CD4-positive, alpha-beta memory T cell (primary cell): ENCODE measurements around the gene MEP1A. TPM values are rescaled to one million over a fixed set of nuclear protein-coding genes. Genes with fewer than 3 reads are reported as not detected.

Source experiments
- CTCF ChIA-PET: fragments of 350-600 bp; sonication (Branson Sonifier 250); formaldehyde crosslinking; loops from one replicate; lab custom pipeline; 2021; ENCODE audit warnings: inconsistent platforms; ENCODE audit not compliant: partially characterized antibody; lab: Charles Lee
- POLR2A ChIA-PET: fragments of 350-600 bp; sonication (Branson Sonifier 250); formaldehyde crosslinking; loops from one replicate; lab custom pipeline; 2021; ENCODE audit not compliant: partially characterized antibody; lab: Charles Lee
- DNase-seq, 5 donors: peaks; one replicate each; pipeline versions ENCODE4 v3.0.0 to v3.0.0-alpha.2; 2020 to 2022; ENCODE audit warnings: mixed read lengths in 1 of 5
- H3K27ac ChIP-seq: one replicate; pipeline ENCODE4 v1.7.0; 2013; ENCODE audit warnings: low read depth, low read length
- H3K27me3 ChIP-seq: 2 replicates; pipeline ENCODE4 v1.7.0; 2013; ENCODE audit warnings: mild to moderate bottlenecking, low read length, moderate library complexity; ENCODE audit not compliant: insufficient read depth
- H3K36me3 ChIP-seq: 2 replicates; pipeline ENCODE4 v1.7.0; 2013; ENCODE audit warnings: mild to moderate bottlenecking, low read length, moderate library complexity; ENCODE audit not compliant: insufficient read depth
- H3K4me1 ChIP-seq: 2 replicates; pipeline ENCODE4 v1.7.0; 2013; ENCODE audit warnings: mild to moderate bottlenecking, low read length, moderate library complexity; ENCODE audit not compliant: insufficient read depth
- H3K4me3 ChIP-seq, 2 donors: one replicate each; pipeline ENCODE4 v1.7.0; 2013; ENCODE audit warnings: low read length in 2 of 2, mild to moderate bottlenecking in 1 of 2
- H3K9me3 ChIP-seq, 2 donors: one replicate each; pipeline ENCODE4 v1.7.0; 2013; ENCODE audit warnings: low read length in 2 of 2, control low read depth in 1 of 2; ENCODE audit not compliant: control insufficient read depth in 1 of 2
- H3K27ac Mint-ChIP-seq, 7 donors: one replicate each; pipeline ENCODE4 v1.8.0; 2020 to 2021; ENCODE audit warnings: mixed read lengths in 7 of 7, mild to moderate bottlenecking in 6 of 7, inconsistent platforms in 3 of 7, moderate library complexity in 3 of 7
- H3K27me3 Mint-ChIP-seq, 2 donors: one replicate each; pipeline ENCODE4 v1.8.0; 2020 to 2021; ENCODE audit warnings: mixed read lengths in 2 of 2
- H3K36me3 Mint-ChIP-seq, 2 donors: one replicate each; pipeline ENCODE4 v1.8.0; 2020 to 2021; ENCODE audit warnings: mixed read lengths in 2 of 2, inconsistent platforms in 1 of 2, mild to moderate bottlenecking in 1 of 2
- H3K4me1 Mint-ChIP-seq, 4 donors: one replicate each; pipeline ENCODE4 v1.8.0; 2020 to 2021; ENCODE audit warnings: mixed read lengths in 4 of 4, mild to moderate bottlenecking in 1 of 4
- H3K4me3 Mint-ChIP-seq, 8 donors: one replicate each; pipeline ENCODE4 v1.8.0; 2020 to 2021; ENCODE audit warnings: mixed read lengths in 8 of 8, mild to moderate bottlenecking in 7 of 8, moderate library complexity in 6 of 8, inconsistent platforms in 3 of 8
- H3K9me3 Mint-ChIP-seq, 8 donors: one replicate each; pipeline ENCODE4 v1.8.0; 2020 to 2021; ENCODE audit warnings: mixed read lengths in 8 of 8, mild to moderate bottlenecking in 5 of 8, inconsistent platforms in 3 of 8, moderate library complexity in 1 of 8
- intact Hi-C: fragments of 100-400 bp; cut with micrococcal nuclease; formaldehyde crosslinking; loops from one replicate; pipeline ENCODE4 v1.15.1; 2023
- polyA plus RNA-seq, 2 donors: library from polyadenylated mRNA; unstranded; fragments of 300-500 nt; fragmentation: Illumina TruSeq; gene quantifications; one replicate each; pipeline ENCODE4 v1.2.3, GENCODE V29; 2021
- total RNA-seq, 2 experiments: library from RNA; stranded (reverse); gene quantifications; one replicate each; pipeline ENCODE4 v1.2.3, GENCODE V29; 2021

The MEP1A gene
- total and polyA plus RNA-seq, 4 experiments from 2014 or later, result not detected

GRCh38 chr6:46790355-46790874 lies 2.8 kb upstream of the MEP1A start:
- CTCF ChIA-PET, result no interaction called here

GRCh38 chr6:46792635-46793034 lies 554 bp upstream of the MEP1A start:
- Mint-ChIP-seq H3K27ac (no peak overlapping the region), H3K4me1 (no peaks in the 10 kb centered on the region), H3K4me3 (no peak overlapping the region), H3K27me3 (peaks cover 1 to 11% of the 10 kb centered on the region in 2 donors), H3K36me3 (no peaks in the 10 kb centered on the region), H3K9me3 (peaks cover 0 to 3% (median 0%) of the 10 kb centered on the region in 8 donors)
- intact Hi-C loops, result no loop called here
- Histone ChIP-seq H3K27me3 (no peaks in the 10 kb centered on the region), H3K4me1 (no peaks in the 10 kb centered on the region), H3K4me3 (no peak overlapping the region), H3K27ac (no peak overlapping the region), H3K36me3 (no peaks in the 10 kb centered on the region), H3K9me3 (no peaks in the 10 kb centered on the region)
- ChIA-PET CTCF (no interaction called here), POLR2A (no interaction called here)
- no peak for DNase-seq

More at GRCh38 chr6:46790355-46790874, 2.8 kb upstream of the MEP1A start:
- H3K27me3 ChIP-seq, result no peaks in the 10 kb centered on the region
- intact Hi-C loops, result no loop called here
- Mint-ChIP-seq H3K36me3 (no peaks in the 10 kb centered on the region), H3K9me3 (no peaks in the 10 kb centered on the region), H3K4me1 (no peaks in the 10 kb centered on the region), H3K27ac (no peak overlapping the region), H3K27me3 (peaks cover 0 to 13% of the 10 kb centered on the region in 2 donors), H3K4me3 (no peak overlapping the region)
- POLR2A ChIA-PET, result no interaction called here
- no peak overlapping the region for H3K4me3 ChIP-seq
- H3K4me1 ChIP-seq, result no peaks in the 10 kb centered on the region
- H3K9me3 ChIP-seq, result no peaks in the 10 kb centered on the region
- H3K36me3 ChIP-seq, result no peaks in the 10 kb centered on the region
- no peak for DNase-seq
- no peak overlapping the region for H3K27ac ChIP-seq

- no peaks in the 10 kb centered on the region for H3K27me3 ChIP-seq
- no peak overlapping the region for H3K27ac Mint-ChIP-seq
- intact Hi-C loops, result no loop called here
- no peak overlapping the region for H3K27ac ChIP-seq
- no peak overlapping the region for H3K4me3 ChIP-seq
- H3K4me3 Mint-ChIP-seq, result no peak overlapping the region
- no peaks in the 10 kb centered on the region for H3K36me3 Mint-ChIP-seq
- DNase-seq, result no peak
- no peaks in the 10 kb centered on the region for H3K4me1 ChIP-seq
- H3K9me3 Mint-ChIP-seq, result peaks cover 0 to 3% (median 0%) of the 10 kb centered on the region in 8 donors
- POLR2A ChIA-PET, result no interaction called here
- H3K27me3 Mint-ChIP-seq, result peaks cover 1 to 5% of the 10 kb centered on the region in 2 donors
- CTCF ChIA-PET, result no interaction called here
- no peaks in the 10 kb centered on the region for H3K4me1 Mint-ChIP-seq
- H3K36me3 ChIP-seq, result no peaks in the 10 kb centered on the region
- no peaks in the 10 kb centered on the region for H3K9me3 ChIP-seq
These were observed 879 bp downstream of the MEP1A start for GRCh38 chr6:46794068-46794467.

DNA sequence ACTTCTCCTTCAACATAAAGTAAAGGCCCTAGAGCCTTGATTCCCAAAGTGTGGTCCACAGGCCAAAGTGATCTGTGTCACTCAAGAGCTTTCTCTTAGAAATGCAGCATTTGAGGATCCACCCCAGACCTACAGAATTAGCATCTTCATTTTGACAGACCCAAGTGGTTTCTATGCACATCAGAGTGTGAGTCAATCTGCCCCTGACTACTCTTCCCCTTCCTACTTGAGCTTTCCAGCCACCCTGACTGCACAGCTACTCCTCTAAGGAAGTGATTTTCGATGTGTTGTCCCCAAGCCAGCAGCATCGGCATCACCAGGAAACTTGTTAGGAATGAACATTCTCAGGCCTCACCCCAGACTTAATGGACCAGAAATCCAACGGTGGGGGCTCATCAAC lies 2.6 kb downstream of the MEP1A start:
- CTCF ChIA-PET, result no interaction called here
- Histone ChIP-seq H3K27me3 (no peaks in the 10 kb centered on the region), H3K4me1 (no peaks in the 10 kb centered on the region), H3K4me3 (no peak overlapping the region), H3K27ac (no peak overlapping the region), H3K36me3 (no peaks in the 10 kb centered on the region), H3K9me3 (no peaks in the 10 kb centered on the region)
- POLR2A ChIA-PET, result no interaction called here
- intact Hi-C loops, result no loop called here
- Mint-ChIP-seq H3K27ac (no peak overlapping the region), H3K4me3 (no peak overlapping the region), H3K9me3 (peaks cover 0 to 3% (median 0%) of the 10 kb centered on the region in 8 donors), H3K36me3 (no peaks in the 10 kb centered on the region), H3K4me1 (no peaks in the 10 kb centered on the region), H3K27me3 (peaks cover 1 to 5% of the 10 kb centered on the region in 2 donors)
- no peak for DNase-seq

DNA sequence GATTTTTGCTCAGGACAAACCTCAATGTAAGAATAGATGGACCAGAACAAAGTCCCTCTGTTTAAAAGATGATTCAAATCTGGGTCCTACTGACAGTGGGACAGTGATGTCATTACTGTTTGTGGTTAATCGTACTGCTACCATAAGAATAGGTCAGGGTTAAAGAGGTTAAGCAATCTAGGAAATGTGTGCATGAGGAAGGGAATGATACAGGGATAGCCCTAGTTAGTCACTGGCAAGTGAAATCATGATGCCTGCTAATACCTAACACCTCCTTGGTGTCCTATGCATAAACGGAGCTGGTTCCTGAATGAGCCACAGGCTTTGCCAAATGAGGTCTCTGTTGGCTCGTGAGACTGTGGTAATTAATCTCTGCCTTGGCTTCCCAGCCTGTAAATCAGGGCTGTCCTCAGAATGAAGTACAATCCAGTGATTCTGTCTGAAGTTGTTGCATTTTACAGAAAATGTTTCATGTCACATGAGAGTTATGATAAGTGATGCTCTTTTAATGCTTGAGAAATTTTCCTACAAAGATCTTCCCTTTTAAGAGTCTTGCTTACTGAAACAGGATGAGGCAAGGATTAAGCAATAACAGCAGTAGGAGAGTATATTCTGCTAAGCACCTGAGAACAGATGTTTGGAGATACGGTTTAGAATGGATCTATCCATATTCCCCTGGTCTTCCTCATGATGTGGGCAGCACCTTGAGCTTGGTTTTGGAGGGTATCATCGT lies 3.8 kb downstream of the MEP1A start:
- ChIA-PET CTCF (no interaction called here), POLR2A (no interaction called here)
- intact Hi-C loops, result no loop called here

GRCh38 chr6:46799657-46800056 lies 6.5 kb downstream of the MEP1A start:
- CTCF ChIA-PET, result no interaction called here
- Mint-ChIP-seq H3K36me3 (no peaks in the 10 kb centered on the region), H3K9me3 (peaks cover 0 to 3% (median 0%) of the 10 kb centered on the region in 8 donors), H3K27ac (no peak overlapping the region), H3K4me1 (no peaks in the 10 kb centered on the region), H3K27me3 (peaks cover 1 to 5% of the 10 kb centered on the region in 2 donors), H3K4me3 (no peak overlapping the region)
- no peak overlapping the region for H3K4me3 ChIP-seq
- H3K4me1 ChIP-seq, result no peaks in the 10 kb centered on the region
- no peak overlapping the region for H3K27ac ChIP-seq
- no peaks in the 10 kb centered on the region for H3K27me3 ChIP-seq
- POLR2A ChIA-PET, result no interaction called here
- H3K36me3 ChIP-seq, result no peaks in the 10 kb centered on the region
- no peak for DNase-seq
- intact Hi-C loops, result no loop called here
- H3K9me3 ChIP-seq, result no peaks in the 10 kb centered on the region

More for the DNA sequence above, 3.8 kb downstream of the MEP1A start:
- H3K27ac ChIP-seq, result no peak overlapping the region
- no peak overlapping the region for H3K4me3 Mint-ChIP-seq
- no peak overlapping the region for H3K27ac Mint-ChIP-seq
- peaks cover 1 to 5% of the 10 kb centered on the region in 2 donors for H3K27me3 Mint-ChIP-seq
- no peaks in the 10 kb centered on the region for H3K4me1 Mint-ChIP-seq
- no peak overlapping the region for H3K4me3 ChIP-seq
- H3K36me3 Mint-ChIP-seq, result no peaks in the 10 kb centered on the region
- H3K36me3 ChIP-seq, result no peaks in the 10 kb centered on the region
- no peaks in the 10 kb centered on the region for H3K27me3 ChIP-seq
- peaks cover 0 to 3% (median 0%) of the 10 kb centered on the region in 8 donors for H3K9me3 Mint-ChIP-seq
- DNase-seq, result no peak
- no peaks in the 10 kb centered on the region for H3K4me1 ChIP-seq
- no peaks in the 10 kb centered on the region for H3K9me3 ChIP-seq

GRCh38 chr6:46808806-46809205 lies 15.6 kb downstream of the MEP1A start:
- Mint-ChIP-seq H3K36me3 (no peaks in the 10 kb centered on the region), H3K9me3 (peaks cover 0 to 10% (median under 1%) of the 10 kb centered on the region in 8 donors), H3K27me3 (peaks cover 7 to 16% of the 10 kb centered on the region in 2 donors), H3K4me3 (no peak overlapping the region), H3K4me1 (no peaks in the 10 kb centered on the region), H3K27ac (no peak overlapping the region)
- H3K27me3 ChIP-seq, result no peaks in the 10 kb centered on the region
- intact Hi-C loops, result no loop called here
- H3K27ac ChIP-seq, result no peak overlapping the region
- ChIA-PET CTCF (no interaction called here), POLR2A (no interaction called here)
- no peaks in the 10 kb centered on the region for H3K9me3 ChIP-seq
- no peak for DNase-seq
- H3K4me1 ChIP-seq, result no peaks in the 10 kb centered on the region
- H3K36me3 ChIP-seq, result no peaks in the 10 kb centered on the region
- H3K4me3 ChIP-seq, result no peak overlapping the region
